Liver (tissue), 3 donors: ENCODE results near the gene PRPSAP2.

Source experiments
- HNF4A ChIP-seq, 2 donors: conservative IDR thresholded peaks; 2 replicates each; pipeline ENCODE4 v1.6.1; 2016; ENCODE audit warnings: antibody characterized with exemption in 2 of 2, mild to moderate bottlenecking in 2 of 2
- HNF4G ChIP-seq: IDR thresholded peaks from 2 replicates; pipeline ENCODE4 v1.6.1; 2016; ENCODE audit warnings: antibody characterized with exemption
- JUND ChIP-seq, 2 donors: IDR thresholded peaks; 2 replicates each; pipeline ENCODE4 v1.6.1; 2016; ENCODE audit warnings: antibody characterized with exemption in 2 of 2
- RAD21 ChIP-seq, 2 donors: IDR thresholded peaks; 2 replicates each; pipeline ENCODE4 v1.6.1; 2016; ENCODE audit warnings: antibody characterized with exemption in 2 of 2, mild to moderate bottlenecking in 2 of 2
- SP1 ChIP-seq: IDR thresholded peaks from 2 replicates; pipeline ENCODE4 v1.6.1; 2018; ENCODE audit warnings: antibody characterized with exemption, mild to moderate bottlenecking
- TAF1 ChIP-seq: conservative IDR thresholded peaks from 2 replicates; pipeline ENCODE4 v1.6.1; 2016; ENCODE audit warnings: antibody characterized with exemption, mild to moderate bottlenecking
- YY1 ChIP-seq: IDR thresholded peaks from 2 replicates; pipeline ENCODE4 v1.6.1; 2016; ENCODE audit warnings: antibody characterized with exemption, mild to moderate bottlenecking
- ZBTB33 ChIP-seq: IDR thresholded peaks from 2 replicates; pipeline ENCODE4 v1.6.1; 2016; ENCODE audit warnings: antibody characterized with exemption
- TF ChIP-seq, protein P1 (sequence below): fragments of 150-350 bp; IDR thresholded peaks from 2 replicates; pipeline ENCODE4 v1.5.1; 2017; ENCODE audit warnings: improper control_type of control experiment, low read depth, low read length; ENCODE audit not compliant: missing input control
- TF ChIP-seq, protein P2 (sequence below): IDR thresholded peaks from 2 replicates; pipeline ENCODE4 v1.6.1; 2016; ENCODE audit warnings: antibody characterized with exemption
- TF ChIP-seq, protein P3 (sequence below): IDR thresholded peaks from 2 replicates; pipeline ENCODE4 v1.6.1; 2016; ENCODE audit warnings: antibody characterized with exemption, mild to moderate bottlenecking
- donor health status: healthy.
- donor health status: healthy.

- TF ChIP-seq, protein P1, sequence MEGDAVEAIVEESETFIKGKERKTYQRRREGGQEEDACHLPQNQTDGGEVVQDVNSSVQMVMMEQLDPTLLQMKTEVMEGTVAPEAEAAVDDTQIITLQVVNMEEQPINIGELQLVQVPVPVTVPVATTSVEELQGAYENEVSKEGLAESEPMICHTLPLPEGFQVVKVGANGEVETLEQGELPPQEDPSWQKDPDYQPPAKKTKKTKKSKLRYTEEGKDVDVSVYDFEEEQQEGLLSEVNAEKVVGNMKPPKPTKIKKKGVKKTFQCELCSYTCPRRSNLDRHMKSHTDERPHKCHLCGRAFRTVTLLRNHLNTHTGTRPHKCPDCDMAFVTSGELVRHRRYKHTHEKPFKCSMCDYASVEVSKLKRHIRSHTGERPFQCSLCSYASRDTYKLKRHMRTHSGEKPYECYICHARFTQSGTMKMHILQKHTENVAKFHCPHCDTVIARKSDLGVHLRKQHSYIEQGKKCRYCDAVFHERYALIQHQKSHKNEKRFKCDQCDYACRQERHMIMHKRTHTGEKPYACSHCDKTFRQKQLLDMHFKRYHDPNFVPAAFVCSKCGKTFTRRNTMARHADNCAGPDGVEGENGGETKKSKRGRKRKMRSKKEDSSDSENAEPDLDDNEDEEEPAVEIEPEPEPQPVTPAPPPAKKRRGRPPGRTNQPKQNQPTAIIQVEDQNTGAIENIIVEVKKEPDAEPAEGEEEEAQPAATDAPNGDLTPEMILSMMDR = no peak
- TF ChIP-seq, protein P2, sequence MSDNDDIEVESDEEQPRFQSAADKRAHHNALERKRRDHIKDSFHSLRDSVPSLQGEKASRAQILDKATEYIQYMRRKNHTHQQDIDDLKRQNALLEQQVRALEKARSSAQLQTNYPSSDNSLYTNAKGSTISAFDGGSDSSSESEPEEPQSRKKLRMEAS = no peak
- no peak for TF ChIP-seq SP1
- TF ChIP-seq, protein P3, sequence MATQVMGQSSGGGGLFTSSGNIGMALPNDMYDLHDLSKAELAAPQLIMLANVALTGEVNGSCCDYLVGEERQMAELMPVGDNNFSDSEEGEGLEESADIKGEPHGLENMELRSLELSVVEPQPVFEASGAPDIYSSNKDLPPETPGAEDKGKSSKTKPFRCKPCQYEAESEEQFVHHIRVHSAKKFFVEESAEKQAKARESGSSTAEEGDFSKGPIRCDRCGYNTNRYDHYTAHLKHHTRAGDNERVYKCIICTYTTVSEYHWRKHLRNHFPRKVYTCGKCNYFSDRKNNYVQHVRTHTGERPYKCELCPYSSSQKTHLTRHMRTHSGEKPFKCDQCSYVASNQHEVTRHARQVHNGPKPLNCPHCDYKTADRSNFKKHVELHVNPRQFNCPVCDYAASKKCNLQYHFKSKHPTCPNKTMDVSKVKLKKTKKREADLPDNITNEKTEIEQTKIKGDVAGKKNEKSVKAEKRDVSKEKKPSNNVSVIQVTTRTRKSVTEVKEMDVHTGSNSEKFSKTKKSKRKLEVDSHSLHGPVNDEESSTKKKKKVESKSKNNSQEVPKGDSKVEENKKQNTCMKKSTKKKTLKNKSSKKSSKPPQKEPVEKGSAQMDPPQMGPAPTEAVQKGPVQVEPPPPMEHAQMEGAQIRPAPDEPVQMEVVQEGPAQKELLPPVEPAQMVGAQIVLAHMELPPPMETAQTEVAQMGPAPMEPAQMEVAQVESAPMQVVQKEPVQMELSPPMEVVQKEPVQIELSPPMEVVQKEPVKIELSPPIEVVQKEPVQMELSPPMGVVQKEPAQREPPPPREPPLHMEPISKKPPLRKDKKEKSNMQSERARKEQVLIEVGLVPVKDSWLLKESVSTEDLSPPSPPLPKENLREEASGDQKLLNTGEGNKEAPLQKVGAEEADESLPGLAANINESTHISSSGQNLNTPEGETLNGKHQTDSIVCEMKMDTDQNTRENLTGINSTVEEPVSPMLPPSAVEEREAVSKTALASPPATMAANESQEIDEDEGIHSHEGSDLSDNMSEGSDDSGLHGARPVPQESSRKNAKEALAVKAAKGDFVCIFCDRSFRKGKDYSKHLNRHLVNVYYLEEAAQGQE = no peak
- no peak for TF ChIP-seq YY1
- no peak for TF ChIP-seq JUND (IDR thresholded peaks at IDR 0.05)
- no peak for TF ChIP-seq ZBTB33
- no peak for TF ChIP-seq TAF1
- no peak for TF ChIP-seq HNF4A (conservative IDR thresholded peaks at IDR 0.05)
- no peak for TF ChIP-seq HNF4G
- no peak for TF ChIP-seq RAD21 (IDR thresholded peaks at IDR 0.05)
Observed at GRCh38 chr17:18978655-18979054, 120.7 kb downstream of the PRPSAP2 start.
